Tibial artery (tissue), 4 donors: Measurements from ENCODE around the gene ARHGEF1.

Experiments used
- DNase-seq, 2 donors: peaks; one replicate each; pipeline ENCODE4 v3.0.0-alpha.2; 2019
- H3K27ac ChIP-seq, 2 donors: fragments of 200-600 bp; sonication (generic) in 1 of 2; 1 replicate in 1 of 2; 2 replicates in 1 of 2; pipeline ENCODE4 v1.5.1; 2018 to 2019; ENCODE audit warnings: mild to moderate bottlenecking in 1 of 2
- H3K27me3 ChIP-seq, 2 donors: fragments of 200-600 bp; sonication (generic) in 1 of 2; one replicate each; pipeline versions ENCODE4 v1.5.1 to v1.6.0; 2016 to 2019
- H3K36me3 ChIP-seq, 3 donors: fragments of 200-600 bp; sonication (generic) in 2 of 3; one replicate each; pipeline ENCODE4 v1.5.1; 2016 to 2019; ENCODE audit warnings: mild to moderate bottlenecking in 2 of 3
- H3K4me1 ChIP-seq, 4 donors: fragments of 200-600 bp; sonication (generic) in 2 of 4; 1 replicate in 3 of 4; 2 replicates in 1 of 4; pipeline ENCODE4 v1.5.1; 2016 to 2019
- H3K4me3 ChIP-seq, 2 donors: fragments of 200-600 bp; sonication (generic) in 1 of 2; 1 replicate in 1 of 2; 2 replicates in 1 of 2; pipeline ENCODE4 v1.5.1; 2018 to 2019; ENCODE audit warnings: mild to moderate bottlenecking in 2 of 2
- H3K9me3 ChIP-seq, 3 donors: fragments of 200-600 bp; sonication (generic) in 1 of 3; one replicate each; pipeline ENCODE4 v1.5.1; 2016 to 2019
- CTCF ChIP-seq, 2 experiments: fragments of 200-600 bp in 1 of 2; fragments of 450-650 bp in 1 of 2; IDR thresholded peaks; one replicate each; pipeline ENCODE4 v1.5.1; 2017 to 2019; ENCODE audit warnings: antibody characterized with exemption in 2 of 2, mild to moderate bottlenecking in 1 of 2, moderate library complexity in 1 of 2
- intact Hi-C: fragments of 100-400 bp; cut with DNase I; formaldehyde crosslinking; loops from one replicate; pipeline ENCODE4 v1.15.0; 2023; ENCODE audit warnings: low total_unique reads

The ARHGEF1 gene

GRCh38 chr19:41956621-41957020 lies 73.6 kb downstream of the ARHGEF1 start:
- DNase-seq = no peak
- H3K27ac ChIP-seq = no peak overlapping the region
- TF ChIP-seq CTCF (IDR thresholded peaks at IDR 0.05) = no peak
- no peaks in the 10 kb centered on the region for H3K9me3 ChIP-seq
- no peaks in the 10 kb centered on the region for H3K27me3 ChIP-seq
- H3K4me3 ChIP-seq = no peak overlapping the region
- H3K4me1 ChIP-seq = peaks cover 0 to 19% (median 13%) of the 10 kb centered on the region in 4 donors
- intact Hi-C loops = loop anchor here (5.0 kb wide), 1 partner anchor 74 kb away; the partner anchor contains the start of gene ARHGEF1
- H3K36me3 ChIP-seq = peaks cover 0 to 32% (median 14%) of the 10 kb centered on the region in 3 donors
